Keratinocyte (primary cell): Measurements from ENCODE around the gene DNAH10.

Source experiments
- EZH2 ChIP-seq: IDR thresholded peaks from one replicate; pipeline ENCODE4 v1.6.1; 2012; ENCODE audit warnings: inconsistent platforms, mild to moderate bottlenecking, low read length, moderate library complexity
- TF ChIP-seq, protein P1 (sequence below), 3 experiments: IDR thresholded peaks in 1 of 3; conservative IDR thresholded peaks in 1 of 3; optimal IDR thresholded peaks in 1 of 3; 2 replicates in 2 of 3; 3 replicates in 1 of 3; pipeline versions ENCODE3 to v1.5.1; 2011; ENCODE audit warnings: low read length in 3 of 3, mild to moderate bottlenecking in 3 of 3, moderate library complexity in 2 of 3, control low read depth in 1 of 3, inconsistent platforms in 1 of 3; ENCODE audit not compliant: insufficient read depth in 2 of 3; ENCODE audit errors: extremely low read depth in 1 of 3

- TF ChIP-seq, protein P1, sequence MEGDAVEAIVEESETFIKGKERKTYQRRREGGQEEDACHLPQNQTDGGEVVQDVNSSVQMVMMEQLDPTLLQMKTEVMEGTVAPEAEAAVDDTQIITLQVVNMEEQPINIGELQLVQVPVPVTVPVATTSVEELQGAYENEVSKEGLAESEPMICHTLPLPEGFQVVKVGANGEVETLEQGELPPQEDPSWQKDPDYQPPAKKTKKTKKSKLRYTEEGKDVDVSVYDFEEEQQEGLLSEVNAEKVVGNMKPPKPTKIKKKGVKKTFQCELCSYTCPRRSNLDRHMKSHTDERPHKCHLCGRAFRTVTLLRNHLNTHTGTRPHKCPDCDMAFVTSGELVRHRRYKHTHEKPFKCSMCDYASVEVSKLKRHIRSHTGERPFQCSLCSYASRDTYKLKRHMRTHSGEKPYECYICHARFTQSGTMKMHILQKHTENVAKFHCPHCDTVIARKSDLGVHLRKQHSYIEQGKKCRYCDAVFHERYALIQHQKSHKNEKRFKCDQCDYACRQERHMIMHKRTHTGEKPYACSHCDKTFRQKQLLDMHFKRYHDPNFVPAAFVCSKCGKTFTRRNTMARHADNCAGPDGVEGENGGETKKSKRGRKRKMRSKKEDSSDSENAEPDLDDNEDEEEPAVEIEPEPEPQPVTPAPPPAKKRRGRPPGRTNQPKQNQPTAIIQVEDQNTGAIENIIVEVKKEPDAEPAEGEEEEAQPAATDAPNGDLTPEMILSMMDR (optimal IDR thresholded peaks at IDR 0.05 in 1 of 3, IDR thresholded peaks at IDR 0.05 in 1 of 3, conservative IDR thresholded peaks at IDR 0.05 in 1 of 3; ENCODE audit: extremely low read depth in 1 of 3, insufficient read depth in 2 of 3, low read length in 3 of 3) = no peak
- TF ChIP-seq EZH2 = no peak
These were observed 992 bp downstream of the DNAH10 start for GRCh38 chr12:123763093-123763492.
